ENCODE results near the gene MRPL57. TPM values are rescaled to one million over a fixed set of nuclear protein-coding genes. Genes with fewer than 3 reads are reported as not detected.
"Not testable (repeated sequence)": the region's sequence is repeated elsewhere in the genome, so short reads cannot be mapped to it uniquely, and the experiment has no call there.

The MRPL57 gene
- polyA plus RNA-seq, 1 experiment = 12.0 TPM

- no peak overlapping the region for H3K4me3 ChIP-seq (ENCODE audit: low read depth, low read length)
- H3K27me3 ChIP-seq (ENCODE audit: control insufficient read depth, insufficient read depth, low read length) = no peaks in the 10 kb centered on the region
- no peak for TF ChIP-seq CTCF (IDR thresholded peaks at IDR 0.05; ENCODE audit: insufficient read depth, low read depth, low read length)
- no peak for DNase-seq (ENCODE audit: low read depth)
- H3K36me3 ChIP-seq (ENCODE audit: control insufficient read depth, insufficient read depth, low read length) = no peaks in the 10 kb centered on the region
- ChIA-PET CTCF (no interaction called here), POLR2A (no interaction called here)
Measured at GRCh38 chr13:21171420-21171819, 5.0 kb upstream of the MRPL57 start.

GRCh38 chr13:21173767-21174166, 2.7 kb upstream of the MRPL57 start:
- DNase-seq (ENCODE audit: low read depth); POLR2A ChIA-PET; CTCF ChIA-PET: not testable (repeated sequence)

GRCh38 chr13:21175656-21176214, 723 bp upstream of the MRPL57 start:
- H3K27me3 ChIP-seq (ENCODE audit: control insufficient read depth, insufficient read depth, low read length) = no peaks in the 10 kb centered on the region
- H3K36me3 ChIP-seq (ENCODE audit: control insufficient read depth, insufficient read depth, low read length) = peaks cover 3% of the 10 kb centered on the region; the same call in 1 of the 2 replicates
- peak; percentile 4 for DNase-seq (ENCODE audit: low read depth)
- TF ChIP-seq CTCF (IDR thresholded peaks at IDR 0.05; ENCODE audit: insufficient read depth, low read depth, low read length) = no peak
- CTCF ChIA-PET = interaction anchor here (2.8 kb wide), 1 partner anchor 232 kb away, joined by 11 read pairs; no protein-coding TSS in a partner anchor
- peak overlapping the region; percentile 78 for H3K4me3 ChIP-seq (ENCODE audit: low read depth, low read length)
- POLR2A ChIA-PET = no interaction called here

More at GRCh38 chr13:21173767-21174166, 2.7 kb upstream of the MRPL57 start:
- H3K4me3 ChIP-seq (ENCODE audit: low read depth, low read length); H3K36me3 ChIP-seq (ENCODE audit: control insufficient read depth, insufficient read depth, low read length); H3K27me3 ChIP-seq (ENCODE audit: control insufficient read depth, insufficient read depth, low read length): not testable (repeated sequence)

- no peak for DNase-seq (ENCODE audit: low read depth)
- TF ChIP-seq CTCF (IDR thresholded peaks at IDR 0.05; ENCODE audit: insufficient read depth, low read depth, low read length) = no peak
- ChIA-PET POLR2A (no interaction called here), CTCF (interaction anchor here (0.8 to 2.8 kb wide), 3 partner anchors 11 to 233 kb away, joined by 3 to 11 read pairs (median 9); no protein-coding TSS in a partner anchor)
- peaks cover 3% of the 10 kb centered on the region; the same call in 1 of the 2 replicates for H3K36me3 ChIP-seq (ENCODE audit: control insufficient read depth, insufficient read depth, low read length)
- H3K27me3 ChIP-seq (ENCODE audit: control insufficient read depth, insufficient read depth, low read length) = no peaks in the 10 kb centered on the region
- H3K4me3 ChIP-seq (ENCODE audit: low read depth, low read length) = peak overlapping the region; percentile 78
Measured at GRCh38 chr13:21176982-21177284, 475 bp downstream of the MRPL57 start.

GRCh38 chr13:21181671-21182070, 5.2 kb downstream of the MRPL57 start:
- Histone ChIP-seq H3K4me3 (ENCODE audit: low read depth, low read length) (no peak overlapping the region), H3K36me3 (ENCODE audit: control insufficient read depth, insufficient read depth, low read length) (peaks cover 3% of the 10 kb centered on the region; the same call in 1 of the 2 replicates), H3K27me3 (ENCODE audit: control insufficient read depth, insufficient read depth, low read length) (no peaks in the 10 kb centered on the region)
- ChIA-PET CTCF (interaction anchor here (1.7 to 3.0 kb wide), 2 partner anchors 239 to 296 kb away, joined by 3 to 10 read pairs; no protein-coding TSS in a partner anchor), POLR2A (no interaction called here)
- no peak for DNase-seq (ENCODE audit: low read depth)
- TF ChIP-seq CTCF (IDR thresholded peaks at IDR 0.05; ENCODE audit: insufficient read depth, low read depth, low read length) = no peak

- POLR2A ChIA-PET; CTCF ChIA-PET; H3K36me3 ChIP-seq (ENCODE audit: control insufficient read depth, insufficient read depth, low read length); H3K27me3 ChIP-seq (ENCODE audit: control insufficient read depth, insufficient read depth, low read length); H3K4me3 ChIP-seq (ENCODE audit: low read depth, low read length); DNase-seq (ENCODE audit: low read depth): not testable (repeated sequence)
Measured at GRCh38 chr13:21186410-21186809, 10.0 kb downstream of the MRPL57 start.

- POLR2A ChIA-PET; H3K27me3 ChIP-seq (ENCODE audit: control insufficient read depth, insufficient read depth, low read length); H3K4me3 ChIP-seq (ENCODE audit: low read depth, low read length); DNase-seq (ENCODE audit: low read depth); H3K36me3 ChIP-seq (ENCODE audit: control insufficient read depth, insufficient read depth, low read length): not testable (repeated sequence)
- CTCF ChIA-PET = interaction anchor here (0.6 kb wide), 1 partner anchor 20 kb away, joined by 4 read pairs; no protein-coding TSS in a partner anchor
Measured at GRCh38 chr13:21194756-21195155, 18.3 kb downstream of the MRPL57 start.

- H3K36me3 ChIP-seq (ENCODE audit: control insufficient read depth, insufficient read depth, low read length); H3K4me3 ChIP-seq (ENCODE audit: low read depth, low read length); DNase-seq (ENCODE audit: low read depth); H3K27me3 ChIP-seq (ENCODE audit: control insufficient read depth, insufficient read depth, low read length); POLR2A ChIA-PET: not testable (repeated sequence)
- CTCF ChIA-PET = interaction anchor here (0.6 kb wide), 1 partner anchor 1001 kb away, joined by 3 read pairs; no protein-coding TSS in a partner anchor
Measured at GRCh38 chr13:21197606-21198225, 21.3 kb downstream of the MRPL57 start.

GRCh38 chr13:21198391-21198790, 21.9 kb downstream of the MRPL57 start:
- H3K27me3 ChIP-seq (ENCODE audit: control insufficient read depth, insufficient read depth, low read length); CTCF ChIA-PET; H3K4me3 ChIP-seq (ENCODE audit: low read depth, low read length); DNase-seq (ENCODE audit: low read depth); POLR2A ChIA-PET; H3K36me3 ChIP-seq (ENCODE audit: control insufficient read depth, insufficient read depth, low read length): not testable (repeated sequence)

Data from BJ (cell line).